Measurements from ENCODE around the gene MDFI. TPM values are rescaled to one million over a fixed set of nuclear protein-coding genes. Genes with fewer than 3 reads are reported as not detected.
A peak's percentile ranks its signal among the peaks of the same experiment; 100 is the strongest.

MDFI gene
- total RNA-seq, 2 experiments from 2014 or later = not detected

GRCh38 chr6:41682056-41682477 lies 43.8 kb downstream of the MDFI start:
- peaks cover under 1% of the 10 kb centered on the region for H3K27me3 Mint-ChIP-seq (ENCODE audit: low read depth)
- H3K27ac Mint-ChIP-seq = no peak overlapping the region
- H3K4me1 Mint-ChIP-seq (ENCODE audit: low read depth) = peaks cover 8% of the 10 kb centered on the region
- peak overlapping the region; percentile 75 for H3K4me3 Mint-ChIP-seq
- intact Hi-C loops (cut with micrococcal nuclease) = loop anchor here (2.0 to 10.0 kb wide), 5 partner anchors 25 to 607 kb away; partner anchors contain the start of genes NFYA, OARD1 and TFEB
- no peaks in the 10 kb centered on the region for H3K9me3 Mint-ChIP-seq
- H3K36me3 Mint-ChIP-seq (ENCODE audit: low read depth) = no peaks in the 10 kb centered on the region
- peak; percentile 91 for DNase-seq
- CTCF ChIA-PET = interaction anchor here (0.6 to 4.9 kb wide), 11 partner anchors 8 to 409 kb away, joined by 3 to 39 read pairs (median 5); no protein-coding TSS in a partner anchor

DNA sequence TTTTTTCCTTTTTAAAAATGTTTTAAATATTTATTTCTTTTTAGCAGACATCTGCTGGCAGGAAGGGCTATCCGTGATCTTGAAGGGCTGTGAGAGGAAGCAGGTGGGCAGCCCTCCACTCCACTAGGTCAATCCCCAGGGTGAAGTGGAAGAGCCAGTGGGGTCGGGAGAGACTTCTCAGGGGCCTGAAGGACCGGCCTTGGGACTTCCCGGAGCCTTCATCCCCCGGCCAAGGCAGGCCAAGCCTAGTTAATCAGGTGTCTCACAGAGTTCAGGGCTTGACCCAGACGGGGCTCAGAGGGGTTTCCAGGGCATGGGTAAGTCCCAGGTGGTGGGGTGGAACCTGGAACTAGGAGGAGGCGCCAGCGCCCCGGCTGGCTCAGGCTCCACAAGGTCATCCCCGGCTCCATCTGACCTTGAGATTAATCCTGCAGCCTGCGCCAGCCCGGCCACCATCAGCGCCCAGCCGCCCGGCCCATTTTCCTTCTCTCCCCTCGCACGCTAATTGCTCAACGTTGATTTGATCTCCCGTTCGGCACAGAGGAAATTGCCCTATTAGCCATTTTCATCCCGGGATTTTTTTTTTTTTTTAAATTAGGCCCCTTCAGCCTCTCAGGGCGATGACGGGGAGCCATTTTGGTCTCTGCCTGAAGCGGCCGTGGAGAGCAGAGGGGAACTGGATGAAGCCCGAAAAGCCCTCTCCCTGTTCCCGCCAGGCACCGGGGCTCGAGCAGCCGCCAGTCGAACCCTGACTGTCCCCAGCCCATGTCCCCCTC lies 44.4 kb downstream of the MDFI start:
- CTCF ChIA-PET = interaction anchor here (0.6 to 5.6 kb wide), 40 partner anchors 8 to 704 kb away, joined by 3 to 65 read pairs (median 4); no protein-coding TSS in a partner anchor
- H3K27ac Mint-ChIP-seq = peak overlapping the region; percentile 87
- peak; percentile 26 for DNase-seq

DNA sequence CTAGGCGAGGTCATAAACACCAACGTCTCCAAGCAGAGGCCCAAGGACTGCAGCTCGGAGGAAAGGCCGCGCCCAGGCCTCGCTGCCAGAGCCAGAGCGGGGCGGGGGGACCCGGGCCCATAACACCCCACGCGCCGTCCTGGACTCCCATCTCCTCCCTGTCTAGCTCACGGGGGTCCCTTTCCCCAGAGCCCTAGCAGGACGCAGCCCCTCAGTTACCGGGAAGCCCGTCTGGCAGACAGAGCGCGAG lies 44.9 kb downstream of the MDFI start:
- no peaks in the 10 kb centered on the region for H3K36me3 Mint-ChIP-seq (ENCODE audit: low read depth)
- peak overlapping the region; percentile 75 for H3K4me3 Mint-ChIP-seq
- peaks cover 8% of the 10 kb centered on the region for H3K4me1 Mint-ChIP-seq (ENCODE audit: low read depth)
- no peaks in the 10 kb centered on the region for H3K27me3 Mint-ChIP-seq (ENCODE audit: low read depth)
- H3K27ac Mint-ChIP-seq = peak overlapping the region; percentile 87
- CTCF ChIA-PET = interaction anchor here (0.6 to 5.6 kb wide), 38 partner anchors 8 to 703 kb away, joined by 3 to 65 read pairs (median 4); no protein-coding TSS in a partner anchor
- intact Hi-C loops (cut with micrococcal nuclease) = loop anchor here (1.0 to 10.0 kb wide), 8 partner anchors 24 to 608 kb away; partner anchors contain the start of genes NFYA, OARD1 and TFEB
- no peak for DNase-seq
- H3K9me3 Mint-ChIP-seq = no peaks in the 10 kb centered on the region

More for the DNA sequence above, 44.4 kb downstream of the MDFI start:
- intact Hi-C loops (cut with micrococcal nuclease) = loop anchor here (1.0 to 10.0 kb wide), 8 partner anchors 24 to 608 kb away; partner anchors contain the start of genes NFYA, OARD1 and TFEB
- H3K4me1 Mint-ChIP-seq (ENCODE audit: low read depth) = peaks cover 8% of the 10 kb centered on the region
- H3K4me3 Mint-ChIP-seq = peak overlapping the region; percentile 75
- no peaks in the 10 kb centered on the region for H3K36me3 Mint-ChIP-seq (ENCODE audit: low read depth)
- no peaks in the 10 kb centered on the region for H3K27me3 Mint-ChIP-seq (ENCODE audit: low read depth)
- no peaks in the 10 kb centered on the region for H3K9me3 Mint-ChIP-seq

DNA sequence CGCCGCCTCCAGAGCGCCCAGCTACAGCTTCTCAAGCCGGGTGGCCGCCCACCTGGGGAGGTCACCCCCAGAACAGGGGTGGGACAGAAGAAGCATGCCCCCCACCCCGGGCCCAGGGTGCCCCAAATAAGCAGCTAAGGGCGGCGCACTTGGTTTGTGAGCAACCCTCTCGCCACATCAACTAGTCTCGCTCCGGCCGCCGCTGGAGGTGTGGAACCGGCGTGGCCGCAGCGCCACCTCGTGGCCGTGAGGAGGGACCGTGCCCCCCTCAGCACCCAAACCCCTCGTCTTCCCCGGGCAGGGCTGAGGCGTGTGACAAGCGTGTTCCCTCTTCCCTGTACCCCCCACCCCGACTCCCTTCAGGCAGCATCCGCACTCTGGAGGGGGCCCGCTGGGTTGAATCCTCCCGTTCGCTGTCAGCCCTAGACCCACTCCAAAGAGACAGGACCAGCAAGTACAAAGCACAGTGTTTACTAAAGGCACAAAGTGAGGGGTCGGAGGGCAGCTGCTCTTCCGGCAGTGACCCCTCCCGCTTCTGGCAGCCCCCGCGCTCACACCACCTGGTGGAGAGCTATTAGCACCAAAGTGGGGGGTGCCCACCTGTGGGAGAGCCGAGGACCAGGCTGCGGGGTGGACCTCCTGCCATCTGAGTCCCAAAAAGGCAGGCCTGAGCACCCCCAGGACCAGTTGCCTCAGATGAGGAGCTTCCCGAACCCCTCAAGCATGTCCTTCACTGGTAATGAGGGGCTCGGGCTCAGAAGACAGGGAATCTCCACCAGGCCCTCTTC lies 45.4 kb downstream of the MDFI start:
- DNase-seq = peak; percentile 84
- H3K27ac Mint-ChIP-seq = peak overlapping the region; percentile 87
- no peaks in the 10 kb centered on the region for H3K9me3 Mint-ChIP-seq
- intact Hi-C loops (cut with micrococcal nuclease) = loop anchor here (1.0 to 10.0 kb wide), 8 partner anchors 23 to 609 kb away; partner anchors contain the start of genes NFYA, OARD1 and TFEB
- peaks cover 8% of the 10 kb centered on the region for H3K4me1 Mint-ChIP-seq (ENCODE audit: low read depth)
- H3K4me3 Mint-ChIP-seq = peak overlapping the region; percentile 75
- CTCF ChIA-PET = interaction anchor here (0.6 to 5.6 kb wide), 40 partner anchors 9 to 703 kb away, joined by 3 to 65 read pairs (median 4); no protein-coding TSS in a partner anchor
- H3K27me3 Mint-ChIP-seq (ENCODE audit: low read depth) = no peaks in the 10 kb centered on the region
- H3K36me3 Mint-ChIP-seq (ENCODE audit: low read depth) = no peaks in the 10 kb centered on the region

DNA sequence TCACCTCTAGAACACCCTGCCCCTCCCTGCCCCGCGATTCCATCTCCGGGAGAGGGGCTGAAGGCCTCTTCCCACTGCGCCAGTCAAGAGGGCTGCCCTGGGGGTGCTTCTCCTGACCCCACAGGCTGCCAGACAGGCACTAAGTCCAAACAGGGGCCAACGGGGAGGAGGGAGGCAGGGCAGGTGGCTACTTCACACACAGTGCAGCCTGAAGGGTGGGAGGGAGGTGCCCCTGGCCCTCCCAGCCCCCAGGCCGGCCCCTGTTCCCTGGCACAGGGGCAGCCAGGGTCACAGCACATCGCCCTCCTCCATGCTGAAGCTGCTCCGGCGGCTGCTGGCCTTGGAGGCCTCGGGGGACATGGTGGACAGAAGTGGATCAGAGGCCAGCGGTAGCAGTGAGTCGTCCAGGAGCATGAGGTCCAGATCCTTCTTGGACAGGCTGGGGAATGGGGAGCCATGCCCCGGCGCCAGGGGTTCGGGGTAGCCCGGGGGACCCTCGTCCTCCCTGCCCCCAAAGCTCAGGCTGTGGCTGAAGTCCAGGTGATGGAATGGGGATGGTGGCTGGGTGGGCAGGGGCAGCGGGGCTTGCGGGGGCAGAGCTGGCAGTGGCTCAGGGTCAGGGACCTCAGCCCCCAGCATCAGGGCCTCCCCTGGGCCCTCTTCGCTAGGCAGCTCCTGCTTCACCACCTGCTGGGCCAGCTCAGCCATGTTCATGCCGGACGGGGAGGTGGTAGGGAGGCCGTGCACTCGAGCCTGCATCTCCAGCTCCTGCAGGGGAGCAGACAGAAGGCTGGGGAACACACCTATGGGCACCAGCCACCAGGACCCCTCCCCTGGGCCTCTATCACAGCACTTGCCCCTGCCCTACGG lies 46.3 kb downstream of the MDFI start:
- Mint-ChIP-seq H3K36me3 (ENCODE audit: low read depth) (no peaks in the 10 kb centered on the region), H3K27me3 (ENCODE audit: low read depth) (no peaks in the 10 kb centered on the region), H3K4me3 (no peak overlapping the region), H3K27ac (no peak overlapping the region), H3K9me3 (no peaks in the 10 kb centered on the region), H3K4me1 (ENCODE audit: low read depth) (peaks cover 8% of the 10 kb centered on the region)
- DNase-seq = no peak
- intact Hi-C loops (cut with micrococcal nuclease) = loop anchor here (10.0 kb wide), 1 partner anchor 610 kb away; the partner anchor contains the start of genes NFYA and OARD1
- CTCF ChIA-PET = interaction anchor here (0.8 to 5.6 kb wide), 16 partner anchors 9 to 488 kb away, joined by 3 to 65 read pairs (median 6); partner anchors contain the start of gene TFEB

- H3K9me3 Mint-ChIP-seq = no peaks in the 10 kb centered on the region
- no peak overlapping the region for H3K4me3 Mint-ChIP-seq
- no peaks in the 10 kb centered on the region for H3K36me3 Mint-ChIP-seq (ENCODE audit: low read depth)
- no peaks in the 10 kb centered on the region for H3K27me3 Mint-ChIP-seq (ENCODE audit: low read depth)
- H3K27ac Mint-ChIP-seq = no peak overlapping the region
- intact Hi-C loops (cut with micrococcal nuclease) = loop anchor here (10.0 kb wide), 1 partner anchor 611 kb away; the partner anchor contains the start of genes NFYA and OARD1
- DNase-seq = no peak
- H3K4me1 Mint-ChIP-seq (ENCODE audit: low read depth) = peaks cover 8% of the 10 kb centered on the region
- CTCF ChIA-PET = interaction anchor here (1.0 to 5.6 kb wide), 5 partner anchors 8 to 317 kb away, joined by 3 to 65 read pairs (median 22); partner anchors contain the start of gene TFEB
Measured at GRCh38 chr6:41685641-41686380, 47.5 kb downstream of the MDFI start.

DNA sequence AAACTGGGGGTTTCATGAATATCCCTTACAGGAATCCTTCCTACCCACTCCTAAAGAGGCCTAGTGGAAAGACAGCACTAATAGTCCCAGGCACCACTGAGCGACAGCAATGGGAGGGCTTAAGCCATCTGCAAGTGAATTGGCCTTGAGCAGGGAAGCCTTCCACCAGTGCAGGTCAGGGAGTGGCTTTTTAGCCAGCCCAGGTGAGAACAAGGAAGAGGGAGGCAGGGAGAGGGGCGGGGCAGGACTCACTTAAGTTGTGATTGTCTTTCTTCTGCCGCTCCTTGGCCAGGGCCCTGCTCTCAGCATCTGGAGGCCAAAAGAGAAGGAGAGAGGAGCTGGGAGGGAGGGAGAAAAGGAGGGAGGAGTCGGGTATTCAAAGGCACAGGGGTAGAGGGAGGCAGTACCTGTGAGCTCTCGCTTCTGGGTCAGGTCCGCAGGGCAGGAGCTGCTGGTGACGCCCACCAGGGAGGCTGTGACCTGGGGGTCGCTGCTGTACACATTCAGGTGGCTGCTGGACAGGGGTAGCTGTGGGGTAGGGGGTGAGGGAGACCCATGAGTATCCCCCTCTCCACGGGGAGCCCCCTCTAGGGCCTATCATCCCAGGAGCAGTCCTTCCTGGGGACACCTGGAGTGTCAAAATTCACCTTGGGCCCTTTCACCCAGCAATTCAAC lies 49.4 kb downstream of the MDFI start:
- Mint-ChIP-seq H3K4me1 (ENCODE audit: low read depth) (peaks cover 7% of the 10 kb centered on the region), H3K27me3 (ENCODE audit: low read depth) (no peaks in the 10 kb centered on the region), H3K27ac (no peak overlapping the region), H3K36me3 (ENCODE audit: low read depth) (no peaks in the 10 kb centered on the region), H3K9me3 (no peaks in the 10 kb centered on the region), H3K4me3 (no peak overlapping the region)
- CTCF ChIA-PET = interaction anchor here (0.6 to 5.6 kb wide), 4 partner anchors 18 to 399 kb away, joined by 3 to 65 read pairs (median 22); no protein-coding TSS in a partner anchor
- DNase-seq = no peak
- intact Hi-C loops (cut with micrococcal nuclease) = loop anchor here (10.0 kb wide), 1 partner anchor 613 kb away; the partner anchor contains the start of genes NFYA and OARD1

DNA sequence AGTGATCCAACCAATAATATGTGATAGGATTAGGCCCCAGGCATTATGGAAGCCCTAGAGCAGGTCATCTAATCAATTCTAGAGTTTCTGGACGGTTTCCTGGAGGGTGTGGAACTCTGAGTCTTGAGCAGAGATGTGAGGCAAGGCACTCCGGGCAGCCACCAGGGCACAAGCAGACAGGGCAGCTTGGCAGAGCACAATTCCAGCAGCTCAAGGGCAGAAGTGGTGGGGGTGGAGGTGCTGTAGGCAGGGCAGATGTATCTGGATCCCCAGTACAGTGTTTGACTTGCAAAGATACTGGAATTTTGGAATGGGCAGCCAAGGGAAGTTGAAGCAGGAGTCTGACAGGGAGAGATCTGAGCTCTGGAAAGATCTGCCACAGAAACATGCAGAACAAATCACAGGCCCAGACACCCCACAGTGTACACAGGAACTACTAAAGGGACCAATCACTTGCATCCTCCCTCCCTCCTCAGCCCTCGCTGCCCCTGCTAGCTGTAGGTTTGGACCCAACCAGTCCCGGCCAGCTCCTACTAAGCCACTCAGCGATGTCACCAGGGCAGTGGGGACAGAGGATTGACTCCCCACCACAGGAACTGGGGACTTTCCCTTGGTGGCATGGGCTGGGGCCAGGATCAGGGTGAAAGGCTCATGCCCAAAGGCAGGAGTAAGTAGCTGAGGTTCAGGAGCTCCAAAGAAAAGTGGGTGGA lies 50.1 kb downstream of the MDFI start:
- CTCF ChIA-PET = interaction anchor here (0.6 to 5.6 kb wide), 5 partner anchors 8 to 400 kb away, joined by 3 to 65 read pairs (median 5); no protein-coding TSS in a partner anchor
- no peak for DNase-seq

GRCh38 chr6:41689171-41690008 lies 51.1 kb downstream of the MDFI start:
- Mint-ChIP-seq H3K4me3 (no peak overlapping the region), H3K27me3 (ENCODE audit: low read depth) (no peaks in the 10 kb centered on the region), H3K27ac (no peak overlapping the region), H3K36me3 (ENCODE audit: low read depth) (no peaks in the 10 kb centered on the region), H3K4me1 (ENCODE audit: low read depth) (no peaks in the 10 kb centered on the region), H3K9me3 (no peaks in the 10 kb centered on the region)
- DNase-seq = no peak
- CTCF ChIA-PET = interaction anchor here (1.0 to 2.4 kb wide), 3 partner anchors 9 to 87 kb away, joined by 3 to 12 read pairs (median 6); no protein-coding TSS in a partner anchor
- intact Hi-C loops (cut with micrococcal nuclease) = loop anchor here (10.0 kb wide), 1 partner anchor 615 kb away; the partner anchor contains the start of genes NFYA and OARD1

More for the DNA sequence above, 50.1 kb downstream of the MDFI start:
- Mint-ChIP-seq H3K4me1 (ENCODE audit: low read depth) (peaks cover 3% of the 10 kb centered on the region), H3K9me3 (no peaks in the 10 kb centered on the region), H3K27ac (no peak overlapping the region), H3K36me3 (ENCODE audit: low read depth) (no peaks in the 10 kb centered on the region), H3K4me3 (no peak overlapping the region), H3K27me3 (ENCODE audit: low read depth) (no peaks in the 10 kb centered on the region)
- intact Hi-C loops (cut with micrococcal nuclease) = loop anchor here (10.0 kb wide), 1 partner anchor 614 kb away; the partner anchor contains the start of genes NFYA and OARD1
